SK-N-SH (cell line): ENCODE results near the gene ZBTB1. TPM values are rescaled to one million over a fixed set of nuclear protein-coding genes. Genes with fewer than 3 reads are reported as not detected.
A peak's percentile ranks its signal among the peaks of the same experiment; 100 is the strongest.

Experiments
- CTCF ChIA-PET: fragments of 300-600, 350-600 bp; formaldehyde crosslinking; extraction: SDS; loops from one replicate; lab custom pipeline; 2021; lab: Yijun Ruan, JAX
- POLR2A ChIA-PET: fragments of 350-600 bp; sonication (Branson Sonifier 250); formaldehyde crosslinking; extraction: SDS; loops from one replicate; lab custom pipeline; 2020; ENCODE audit warnings: antibody characterized with exemption, inconsistent platforms; lab: Yijun Ruan, JAX
- DNase-seq: peaks from one replicate; pipeline ENCODE4 v3.0.0; 2012
- H2AFZ ChIP-seq: fragments of 200-600 bp; sonication (generic); 2 replicates; pipeline ENCODE4 v1.8.1; 2016; ENCODE audit warnings: antibody characterized with exemption, mild to moderate bottlenecking, low read depth
- H3F3A ChIP-seq: fragments of 200-600 bp; sonication (generic); replicated peaks from 2 replicates; pipeline ENCODE3; 2016; ENCODE audit warnings: antibody characterized with exemption, mild to moderate bottlenecking; ENCODE audit not compliant: insufficient read depth
- H3K27ac ChIP-seq, 2 experiments: fragments of 200-500 bp in 1 of 2; fragments of 200-600 bp in 1 of 2; sonication (Bioruptor generic) in 1 of 2; sonication (generic), shearing (Covaris generic) in 1 of 2; 2 replicates each; pipeline versions ENCODE4 v1.5.1 to v1.6.1; 2014 to 2016; ENCODE audit warnings: low read depth in 2 of 2, inconsistent platforms in 1 of 2, low read length in 1 of 2, mild to moderate bottlenecking in 1 of 2, mixed read lengths in 1 of 2
- H3K27me3 ChIP-seq: fragments of 200-600 bp; sonication (generic), shearing (Covaris generic); 2 replicates; pipeline ENCODE4 v1.6.1; 2016; ENCODE audit warnings: mixed run types; ENCODE audit not compliant: insufficient read depth
- H3K36me3 ChIP-seq, 2 experiments: fragments of 200-500 bp in 1 of 2; fragments of 200-600 bp in 1 of 2; sonication (Bioruptor generic) in 1 of 2; sonication (generic) in 1 of 2; replicated peaks in 1 of 2; 2 replicates each; pipeline versions ENCODE3 to v1.5.1; 2014 to 2016; ENCODE audit warnings: low read length in 1 of 2, mild to moderate bottlenecking in 1 of 2; ENCODE audit not compliant: insufficient read depth in 2 of 2, control insufficient read depth in 1 of 2
- H3K4me1 ChIP-seq, 2 experiments: fragments of 200-500 bp in 1 of 2; fragments of 200-600 bp in 1 of 2; sonication (Bioruptor generic) in 1 of 2; sonication (generic), shearing (Covaris generic) in 1 of 2; 2 replicates each; pipeline versions ENCODE4 v1.5.1 to v1.6.1; 2014 to 2016; ENCODE audit warnings: low read depth in 1 of 2, low read length in 1 of 2, mixed run types in 1 of 2; ENCODE audit not compliant: insufficient read depth in 2 of 2, control insufficient read depth in 1 of 2
- H3K4me2 ChIP-seq: fragments of 200-600 bp; sonication (generic), shearing (Covaris generic); 2 replicates; pipeline ENCODE4 v1.6.1; 2017; ENCODE audit warnings: mixed run types
- H3K4me3 ChIP-seq, 2 experiments: fragments of 200-500 bp in 1 of 2; fragments of 200-600 bp in 1 of 2; sonication (Bioruptor generic) in 1 of 2; sonication (generic), shearing (Covaris generic) in 1 of 2; 2 replicates each; pipeline versions ENCODE4 v1.5.1 to v1.8.1; 2014 to 2016; ENCODE audit warnings: low read depth in 2 of 2, inconsistent platforms in 1 of 2, low read length in 1 of 2, mild to moderate bottlenecking in 1 of 2, mixed read lengths in 1 of 2, moderate library complexity in 1 of 2
- H3K79me2 ChIP-seq: fragments of 200-600 bp; sonication (generic); 2 replicates; pipeline ENCODE4 v1.8.1; 2017; ENCODE audit warnings: mild to moderate bottlenecking; ENCODE audit not compliant: insufficient read depth
- H3K9ac ChIP-seq: fragments of 200-600 bp; sonication (generic); 2 replicates; pipeline ENCODE4 v1.6.1; 2017; ENCODE audit warnings: mixed run types
- H3K9me2 ChIP-seq: fragments of 200-600 bp; sonication (generic); 2 replicates; pipeline ENCODE4 v1.6.1; 2017; ENCODE audit warnings: mixed run types
- H3K9me3 ChIP-seq: fragments of 200-600 bp; sonication (generic); 2 replicates; pipeline ENCODE4 v1.6.1; 2017; ENCODE audit warnings: mixed run types, mild to moderate bottlenecking, moderate library complexity
- H4K20me1 ChIP-seq: fragments of 200-600 bp; sonication (generic); 2 replicates; pipeline ENCODE4 v1.6.1; 2017; ENCODE audit warnings: mild to moderate bottlenecking, mixed run types; ENCODE audit not compliant: insufficient read depth
- CHD2 ChIP-seq: fragments of 150-350 bp; IDR thresholded peaks from 2 replicates; pipeline ENCODE4 v1.6.1; 2018; ENCODE audit warnings: low read length; ENCODE audit not compliant: partially characterized antibody
- ELF1 ChIP-seq: IDR thresholded peaks from 2 replicates; pipeline ENCODE4 v1.4.0; 2012
- EP300 ChIP-seq, 2 experiments: IDR thresholded peaks; 2 replicates each; pipeline versions ENCODE4 v1.4.0 to v1.6.1; 2012; ENCODE audit warnings: borderline replicate concordance in 1 of 2, low read depth in 1 of 2, low read length in 1 of 2
- FOXJ3 ChIP-seq: sonication (generic); formaldehyde crosslinking; IDR thresholded peaks from 2 replicates; pipeline ENCODE4 v1.5.1; 2020; ENCODE audit warnings: mild to moderate bottlenecking, missing genetic modification reagents
- FOXM1 ChIP-seq: IDR thresholded peaks from 2 replicates; pipeline ENCODE4 v1.4.0; 2012; ENCODE audit warnings: low read depth, mild to moderate bottlenecking
- GATA2 ChIP-seq: sonication (generic); formaldehyde crosslinking; IDR thresholded peaks from 2 replicates; pipeline ENCODE4 v1.5.0; 2020; ENCODE audit warnings: mild to moderate bottlenecking, missing genetic modification reagents
- JUND ChIP-seq: IDR thresholded peaks from 2 replicates; pipeline ENCODE4 v1.4.0; 2012
- MAX ChIP-seq: IDR thresholded peaks from 2 replicates; pipeline ENCODE4 v1.4.0; 2012; ENCODE audit warnings: low read depth
- MXI1 ChIP-seq: IDR thresholded peaks from 2 replicates; pipeline ENCODE4 v1.6.1; 2012; ENCODE audit warnings: mild to moderate bottlenecking, low read depth, low read length, improper control_type of control experiment
- NFIC ChIP-seq: IDR thresholded peaks from 2 replicates; pipeline ENCODE4 v1.4.0; 2012; ENCODE audit warnings: borderline replicate concordance
- NRF1 ChIP-seq: IDR thresholded peaks from 2 replicates; pipeline ENCODE4 v1.6.1; 2012; ENCODE audit warnings: low read depth, mild to moderate bottlenecking, low read length
- RXRA ChIP-seq: IDR thresholded peaks from 2 replicates; pipeline ENCODE4 v1.4.0; 2012; ENCODE audit warnings: low read depth, mild to moderate bottlenecking, borderline replicate concordance
- TEAD4 ChIP-seq: IDR thresholded peaks from 2 replicates; pipeline ENCODE4 v1.4.0; 2012; ENCODE audit warnings: mild to moderate bottlenecking, borderline replicate concordance; ENCODE audit not compliant: insufficient read depth
- USF2 ChIP-seq: fragments of 150-350 bp; IDR thresholded peaks from 2 replicates; pipeline ENCODE4 v1.6.1; 2017; ENCODE audit warnings: antibody characterized with exemption, low read length, low read depth, borderline replicate concordance
- ZBTB33 ChIP-seq: IDR thresholded peaks from 2 replicates; pipeline ENCODE4 v1.4.0; 2012; ENCODE audit warnings: low read depth, borderline replicate concordance
- WGBS: methylation state at CpG from one replicate; pipeline ENCODE4 v1.1.6; 2017; ENCODE audit warnings: low lambda C conversion rate; 5-methylcytosine and 5-hydroxymethylcytosine counted together
- polyA plus RNA-seq, 3 experiments: library from polyadenylated mRNA; depleted of rRNA; stranded (reverse); fragments of >200 nt; gene quantifications; 2 replicates each; pipeline ENCODE4 v1.2.3, GENCODE V29; 2012
- TF ChIP-seq, protein P1 (sequence below): IDR thresholded peaks from 2 replicates; pipeline ENCODE4 v1.6.1; 2012; ENCODE audit warnings: mild to moderate bottlenecking, low read depth, low read length, moderate library complexity

Gene ZBTB1
- polyA plus RNA-seq, 1 of the 3 experiments (the other 2 are of a cell fraction): 12.7 TPM

DNA sequence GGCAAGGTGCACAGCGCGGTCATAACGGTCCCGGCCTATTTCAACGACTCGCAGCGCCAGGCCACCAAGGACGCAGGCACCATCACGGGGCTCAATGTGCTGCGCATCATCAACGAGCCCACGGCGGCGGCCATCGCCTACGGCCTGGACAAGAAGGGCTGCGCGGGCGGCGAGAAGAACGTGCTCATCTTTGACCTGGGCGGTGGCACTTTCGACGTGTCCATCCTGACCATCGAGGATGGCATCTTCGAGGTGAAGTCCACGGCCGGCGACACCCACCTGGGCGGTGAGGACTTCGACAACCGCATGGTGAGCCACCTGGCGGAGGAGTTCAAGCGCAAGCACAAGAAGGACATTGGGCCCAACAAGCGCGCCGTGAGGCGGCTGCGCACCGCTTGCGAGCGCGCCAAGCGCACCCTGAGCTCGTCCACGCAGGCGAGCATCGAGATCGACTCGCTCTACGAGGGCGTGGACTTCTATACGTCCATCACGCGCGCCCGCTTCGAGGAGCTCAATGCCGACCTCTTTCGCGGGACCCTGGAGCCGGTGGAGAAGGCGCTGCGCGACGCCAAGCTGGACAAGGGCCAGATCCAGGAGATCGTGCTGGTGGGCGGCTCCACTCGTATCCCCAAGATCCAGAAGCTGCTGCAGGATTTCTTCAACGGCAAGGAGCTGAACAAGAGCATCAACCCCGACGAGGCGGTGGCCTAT is 36.8 kb downstream of the ZBTB1 start:
- no peaks in the 10 kb centered on the region for H3K9me3 ChIP-seq
- CTCF ChIA-PET: interaction anchor here (0.9 kb wide), 1 partner anchor 209 kb away, joined by 3 read pairs; no protein-coding TSS in a partner anchor
- 98% methylated on average over 35 of the region's 73 CpGs for WGBS
- H3K9ac ChIP-seq: no peak overlapping the region
- no peak overlapping the region for H2AFZ ChIP-seq
- peaks cover 0 to 5% of the 10 kb centered on the region in 2 experiments; a peak in 2 of 4 replicates for H3K4me1 ChIP-seq
- no peaks in the 10 kb centered on the region for H3K79me2 ChIP-seq
- H3K27ac ChIP-seq: no peak overlapping the region
- POLR2A ChIA-PET: no interaction called here
- no peaks in the 10 kb centered on the region for H4K20me1 ChIP-seq
- no peak for DNase-seq
- H3K27me3 ChIP-seq: no peaks in the 10 kb centered on the region
- no peak overlapping the region for H3K4me2 ChIP-seq
- no peaks in the 10 kb centered on the region for H3K9me2 ChIP-seq
- peaks cover 15% of the 10 kb centered on the region for H3F3A ChIP-seq
- H3K4me3 ChIP-seq: peak overlapping the region in 1 of 2 experiments; percentile 61; a peak in 1 of 4 replicates
- no peaks in the 10 kb centered on the region for H3K36me3 ChIP-seq
- no peak for TF ChIP-seq TEAD4
- no peak for TF ChIP-seq FOXM1
- TF ChIP-seq NFIC: no peak
- no peak for TF ChIP-seq CHD2
- TF ChIP-seq EP300 (IDR thresholded peaks at IDR 0.05; ENCODE audit: borderline replicate concordance in 1 of 2, low read depth in 1 of 2, low read length in 1 of 2): no peak
- TF ChIP-seq NRF1: no peak

GRCh38 chr14:64541972-64542835 is 37.6 kb downstream of the ZBTB1 start:
- WGBS: 97% methylated on average over 58 of the region's 61 CpGs
- TF ChIP-seq ZBTB33: no peak
- no peak for TF ChIP-seq MAX
- TF ChIP-seq MXI1: no peak
- TF ChIP-seq NRF1: no peak
- TF ChIP-seq EP300 (IDR thresholded peaks at IDR 0.05; ENCODE audit: borderline replicate concordance in 1 of 2, low read depth in 1 of 2, low read length in 1 of 2): no peak
- TF ChIP-seq FOXM1: no peak
- no peak for TF ChIP-seq RXRA
- no peak for TF ChIP-seq USF2
- TF ChIP-seq JUND: no peak
- TF ChIP-seq ELF1: no peak
- TF ChIP-seq FOXJ3 (CRISPR knock-in tag): no peak
- TF ChIP-seq GATA2 (CRISPR knock-in tag): no peak
- TF ChIP-seq, protein P1, sequence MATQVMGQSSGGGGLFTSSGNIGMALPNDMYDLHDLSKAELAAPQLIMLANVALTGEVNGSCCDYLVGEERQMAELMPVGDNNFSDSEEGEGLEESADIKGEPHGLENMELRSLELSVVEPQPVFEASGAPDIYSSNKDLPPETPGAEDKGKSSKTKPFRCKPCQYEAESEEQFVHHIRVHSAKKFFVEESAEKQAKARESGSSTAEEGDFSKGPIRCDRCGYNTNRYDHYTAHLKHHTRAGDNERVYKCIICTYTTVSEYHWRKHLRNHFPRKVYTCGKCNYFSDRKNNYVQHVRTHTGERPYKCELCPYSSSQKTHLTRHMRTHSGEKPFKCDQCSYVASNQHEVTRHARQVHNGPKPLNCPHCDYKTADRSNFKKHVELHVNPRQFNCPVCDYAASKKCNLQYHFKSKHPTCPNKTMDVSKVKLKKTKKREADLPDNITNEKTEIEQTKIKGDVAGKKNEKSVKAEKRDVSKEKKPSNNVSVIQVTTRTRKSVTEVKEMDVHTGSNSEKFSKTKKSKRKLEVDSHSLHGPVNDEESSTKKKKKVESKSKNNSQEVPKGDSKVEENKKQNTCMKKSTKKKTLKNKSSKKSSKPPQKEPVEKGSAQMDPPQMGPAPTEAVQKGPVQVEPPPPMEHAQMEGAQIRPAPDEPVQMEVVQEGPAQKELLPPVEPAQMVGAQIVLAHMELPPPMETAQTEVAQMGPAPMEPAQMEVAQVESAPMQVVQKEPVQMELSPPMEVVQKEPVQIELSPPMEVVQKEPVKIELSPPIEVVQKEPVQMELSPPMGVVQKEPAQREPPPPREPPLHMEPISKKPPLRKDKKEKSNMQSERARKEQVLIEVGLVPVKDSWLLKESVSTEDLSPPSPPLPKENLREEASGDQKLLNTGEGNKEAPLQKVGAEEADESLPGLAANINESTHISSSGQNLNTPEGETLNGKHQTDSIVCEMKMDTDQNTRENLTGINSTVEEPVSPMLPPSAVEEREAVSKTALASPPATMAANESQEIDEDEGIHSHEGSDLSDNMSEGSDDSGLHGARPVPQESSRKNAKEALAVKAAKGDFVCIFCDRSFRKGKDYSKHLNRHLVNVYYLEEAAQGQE: no peak

More at GRCh38 chr14:64541972-64542835, 37.6 kb downstream of the ZBTB1 start:
- Histone ChIP-seq H2AFZ (no peak overlapping the region), H3K4me2 (no peak overlapping the region), H3K4me3 (no peak overlapping the region), H3K36me3 (no peaks in the 10 kb centered on the region), H3K4me1 (peaks cover 0 to 5% of the 10 kb centered on the region in 2 experiments; a peak in 2 of 4 replicates), H3K79me2 (no peaks in the 10 kb centered on the region), H3K9ac (no peak overlapping the region), H3K9me3 (no peaks in the 10 kb centered on the region), H4K20me1 (no peaks in the 10 kb centered on the region), H3K27me3 (no peaks in the 10 kb centered on the region), H3F3A (peaks cover 15% of the 10 kb centered on the region), H3K9me2 (no peaks in the 10 kb centered on the region), H3K27ac (no peak overlapping the region)
- DNase-seq: no peak
- ChIA-PET CTCF (interaction anchor here (1.0 kb wide), 1 partner anchor 9 kb away, joined by 3 read pairs; no protein-coding TSS in a partner anchor), POLR2A (no interaction called here)
